ENCODE results near the gene TMEM234.

Gene TMEM234

GRCh38 chr1:32170991-32171390 lies 51.2 kb downstream of the TMEM234 start:
- no peak for DNase-seq

All from central memory CD4-positive, alpha-beta T cell (primary cell).